ENCODE data around the gene MAP4K3.

MAP4K3 gene

DNA sequence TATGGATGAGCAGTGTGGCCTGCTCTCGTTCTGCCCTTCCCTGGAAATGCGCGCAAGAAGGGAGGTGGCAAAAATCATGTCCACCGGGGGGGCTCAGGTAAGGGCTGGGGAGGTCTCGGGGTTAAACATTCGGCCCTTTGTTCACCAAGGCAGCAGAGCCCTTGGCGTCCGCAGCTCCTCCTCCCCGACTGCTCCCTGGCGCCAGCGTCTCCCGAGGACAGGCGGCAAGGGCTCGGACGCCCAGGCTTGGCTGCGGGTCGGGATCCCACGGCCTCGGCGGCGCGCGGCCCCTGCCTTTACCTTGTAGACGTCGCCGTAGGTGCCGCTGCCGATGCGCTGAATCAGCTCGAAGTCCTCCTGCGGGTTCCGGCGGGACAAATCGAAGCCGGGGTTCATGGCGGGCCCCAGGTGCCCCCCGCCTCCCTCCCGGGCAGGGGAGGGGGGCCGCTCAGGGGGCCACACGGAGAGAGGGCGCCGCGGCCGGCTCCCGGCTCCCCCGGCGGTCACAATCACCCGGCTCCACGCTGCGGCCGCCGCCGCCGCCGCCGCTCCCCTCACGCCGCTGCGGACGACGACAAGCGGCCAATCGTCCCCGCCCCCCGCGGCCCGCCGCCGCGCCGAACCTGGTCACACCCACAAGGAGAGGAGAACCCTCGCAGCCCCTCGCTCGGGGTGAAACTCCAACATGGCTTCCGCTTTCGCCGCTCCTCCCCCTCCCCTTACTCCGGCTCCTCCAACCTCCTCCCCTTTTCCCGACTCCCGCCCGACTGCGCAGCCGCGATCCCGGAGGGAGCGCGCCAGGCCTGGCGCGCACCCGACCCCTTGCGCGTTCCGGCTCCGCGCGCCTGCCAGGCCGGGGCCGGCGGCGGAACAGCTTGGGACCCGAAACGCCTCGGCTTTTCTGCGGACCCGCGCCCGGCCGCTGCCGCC is at the start of gene MAP4K3:
TSS of gene MAP4K3 (minus strand) at position 694 of the 930 bp plus-strand sequence. CDS start at position 396, 298 bp downstream.
- peak; percentile 80 for DNase-seq

DNA sequence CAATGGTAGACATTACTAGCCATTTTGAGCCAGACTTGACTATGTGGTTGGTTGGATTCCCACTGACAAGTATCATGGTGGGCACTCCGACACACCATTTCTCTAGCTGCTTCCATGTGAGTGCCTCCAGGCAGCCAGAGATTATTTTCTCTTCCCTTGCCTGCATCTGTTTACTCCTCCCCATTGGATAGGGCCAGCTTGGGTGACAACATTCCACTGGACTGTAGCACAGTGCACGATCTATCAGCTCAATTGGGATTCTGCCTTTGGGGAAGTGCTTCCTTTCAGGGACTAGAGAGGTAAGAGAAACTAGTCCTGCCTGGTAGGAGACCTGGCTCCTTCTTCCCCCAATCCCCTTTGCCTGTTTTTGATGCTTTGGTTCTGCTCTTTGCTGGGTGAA is 49.0 kb upstream of the MAP4K3 start:
- DNase-seq = no peak

GRCh38 chr2:39484620-39485495 is 47.8 kb upstream of the MAP4K3 start:
- DNase-seq = no peak

DNA sequence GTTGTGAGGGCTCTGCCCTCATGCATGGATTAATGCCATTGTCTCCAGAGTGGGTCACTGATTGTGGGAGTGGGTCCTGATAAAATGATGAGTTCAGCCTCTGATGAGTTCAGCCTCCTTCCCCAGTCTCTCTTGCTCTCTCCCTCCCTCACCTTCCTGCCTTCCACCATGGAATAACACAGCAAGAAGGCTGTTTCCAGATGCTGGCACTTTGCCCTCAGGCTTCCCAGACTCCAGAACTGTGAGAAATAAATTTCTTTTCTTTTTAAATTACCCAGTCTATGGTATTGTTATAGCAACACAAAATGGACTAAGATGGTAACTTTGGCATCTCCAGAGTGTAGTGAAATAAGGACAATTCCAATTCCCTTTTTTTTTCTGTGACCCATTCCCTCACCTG is 47.1 kb upstream of the MAP4K3 start:
- DNase-seq = no peak

DNA sequence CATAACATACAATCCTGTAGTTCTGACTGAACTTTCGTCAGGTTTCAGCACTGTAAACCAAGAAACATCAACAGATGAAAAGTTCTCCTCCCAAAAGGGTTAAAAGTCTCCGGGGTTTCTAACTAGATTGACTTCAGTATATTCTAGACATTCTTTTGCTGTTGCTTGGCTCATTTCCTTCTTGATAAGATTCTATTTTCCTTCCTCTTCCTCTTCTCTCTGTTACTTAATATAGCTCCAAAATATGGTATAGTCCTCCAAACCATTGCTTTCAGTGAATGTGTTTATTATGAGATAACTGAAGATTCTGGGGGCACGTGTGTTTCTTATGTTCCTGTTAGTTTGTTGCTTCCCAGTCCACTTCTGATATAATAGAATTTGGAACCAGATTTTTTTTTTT is 46.4 kb upstream of the MAP4K3 start:
- no peak for DNase-seq

DNA sequence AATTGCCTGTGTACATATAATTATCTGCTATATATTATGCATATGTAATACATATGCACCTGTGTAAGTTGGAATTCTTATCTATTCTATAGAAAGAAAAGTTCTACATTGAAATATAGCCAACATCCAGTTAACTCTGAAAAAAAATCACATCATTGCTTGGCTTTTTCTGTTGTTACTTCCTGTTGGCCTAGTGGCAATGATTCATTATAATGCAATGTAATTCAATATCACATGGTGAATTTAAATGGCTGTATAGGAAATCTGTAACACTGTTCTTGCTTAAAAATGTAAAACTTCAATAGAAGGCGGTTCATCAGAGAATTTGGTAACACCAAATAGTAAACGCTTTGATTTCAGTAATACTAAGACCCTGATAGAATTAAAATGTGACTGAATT is 44.5 kb upstream of the MAP4K3 start:
- DNase-seq = no peak

DNA sequence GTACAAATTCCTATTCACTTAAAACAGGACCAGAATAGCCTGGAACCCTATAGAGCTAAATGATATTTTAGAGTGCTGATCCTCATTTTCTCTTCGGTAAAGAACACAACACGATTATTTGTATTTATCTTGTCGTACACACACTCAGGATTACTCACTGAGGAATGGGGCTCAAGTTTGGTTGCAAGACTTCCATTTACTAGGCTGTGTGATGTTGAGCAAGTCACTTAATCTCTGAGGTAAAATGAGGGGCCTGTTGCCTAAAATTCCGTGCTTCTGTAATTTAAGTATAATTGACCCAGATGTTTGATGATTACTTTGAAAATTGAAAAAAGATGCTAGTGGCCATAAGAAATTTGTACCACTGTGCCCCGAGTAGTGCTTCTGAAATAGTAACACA is 42.6 kb upstream of the MAP4K3 start:
- no peak for DNase-seq

DNA sequence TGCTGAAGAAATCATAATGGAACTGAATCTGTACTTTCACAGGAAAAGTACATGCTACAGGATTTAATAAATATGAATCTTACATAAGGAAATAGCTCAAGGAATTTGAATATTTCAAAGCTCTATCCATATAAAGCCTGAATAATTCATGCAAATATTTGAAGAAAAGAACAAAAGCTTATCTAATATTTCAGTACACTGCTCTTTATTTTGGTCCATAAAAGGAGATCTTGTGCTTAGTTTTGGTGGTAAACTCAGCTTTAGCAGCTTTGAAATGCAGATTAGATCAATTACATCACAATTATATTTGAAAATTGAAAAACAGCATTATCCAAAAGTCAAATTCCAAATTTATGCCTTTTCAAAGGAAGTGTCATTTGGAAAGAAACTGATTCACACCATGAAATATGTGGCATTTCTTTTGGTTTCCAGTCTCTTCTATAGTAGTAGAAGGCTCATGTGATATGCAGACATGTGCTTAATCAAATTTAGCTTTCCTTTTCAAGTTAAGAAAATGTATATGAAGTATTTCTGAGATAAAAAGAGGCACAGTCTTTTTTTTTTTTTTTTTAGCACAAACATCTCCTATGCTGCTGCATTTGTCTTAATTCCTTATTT is 42.1 kb upstream of the MAP4K3 start:
- DNase-seq = no peak

GRCh38 chr2:39476524-39476923 is 39.4 kb upstream of the MAP4K3 start:
- DNase-seq = no peak

DNA sequence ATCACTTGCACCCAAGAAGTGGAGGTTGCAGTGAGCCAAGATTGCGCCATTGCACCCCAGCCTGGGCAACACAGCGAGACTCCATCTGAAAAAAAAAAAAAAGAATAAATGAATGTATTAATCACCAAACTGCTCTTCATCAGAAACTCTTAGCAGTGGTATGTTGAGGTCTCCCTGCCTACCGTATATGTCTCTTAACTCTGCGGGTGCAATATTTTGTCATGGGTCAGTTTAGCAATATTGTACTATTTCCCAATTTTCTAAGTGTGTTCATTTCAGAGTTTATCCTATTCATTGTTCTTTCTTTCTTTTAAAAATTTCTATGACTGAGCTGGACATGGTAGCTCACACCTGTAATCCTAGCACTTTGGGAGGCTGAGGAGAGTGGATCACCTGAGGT is 37.9 kb upstream of the MAP4K3 start:
- DNase-seq = no peak

GRCh38 chr2:39470580-39470979 is 33.5 kb upstream of the MAP4K3 start:
- DNase-seq = no peak

- DNase-seq = no peak
These were observed 32.7 kb upstream of the MAP4K3 start for GRCh38 chr2:39469807-39470206.

DNA sequence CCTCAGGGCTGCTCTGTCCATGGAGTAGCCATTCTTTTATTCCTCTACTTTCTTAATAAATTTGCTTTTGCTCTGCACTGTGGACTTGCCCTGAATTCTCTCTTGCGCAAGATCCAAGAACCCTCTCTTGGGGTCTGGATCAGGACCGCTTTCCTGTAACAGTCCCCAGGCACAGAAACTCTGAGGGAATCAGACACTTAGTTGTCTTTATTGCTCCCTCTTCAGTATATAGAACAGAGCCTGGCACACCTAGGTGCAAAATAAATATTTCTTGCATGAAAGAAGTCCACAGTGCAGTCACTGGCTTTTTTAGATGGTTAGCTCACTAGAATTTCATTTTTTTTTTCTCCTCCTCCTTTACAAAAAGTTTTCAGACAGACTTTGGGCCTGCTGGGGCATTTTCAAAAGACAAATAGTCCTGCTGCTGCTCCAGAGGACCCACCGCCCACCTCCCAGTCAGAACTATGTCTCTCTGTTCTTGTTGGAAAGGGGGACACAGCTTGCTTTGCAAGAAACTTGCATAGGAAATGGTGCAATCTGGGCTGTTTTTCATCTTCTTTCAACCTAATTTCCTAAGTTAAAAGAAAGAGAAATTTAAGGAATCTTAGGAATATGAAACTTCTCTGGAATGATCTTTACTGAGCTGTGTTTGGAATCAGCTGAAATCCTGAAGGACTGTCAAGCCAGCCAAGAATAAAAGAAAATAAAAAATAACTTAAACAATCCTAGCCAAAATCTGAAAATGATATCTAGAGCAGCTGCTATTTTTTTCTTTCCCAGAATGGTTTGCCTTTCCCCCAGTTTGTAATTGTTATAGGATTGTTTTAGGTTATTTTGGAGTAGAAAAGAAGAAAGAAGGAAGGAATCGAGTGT is 31.7 kb upstream of the MAP4K3 start:
- DNase-seq = no peak

GRCh38 chr2:39466311-39466710 is 29.2 kb upstream of the MAP4K3 start:
- no peak for DNase-seq

DNA sequence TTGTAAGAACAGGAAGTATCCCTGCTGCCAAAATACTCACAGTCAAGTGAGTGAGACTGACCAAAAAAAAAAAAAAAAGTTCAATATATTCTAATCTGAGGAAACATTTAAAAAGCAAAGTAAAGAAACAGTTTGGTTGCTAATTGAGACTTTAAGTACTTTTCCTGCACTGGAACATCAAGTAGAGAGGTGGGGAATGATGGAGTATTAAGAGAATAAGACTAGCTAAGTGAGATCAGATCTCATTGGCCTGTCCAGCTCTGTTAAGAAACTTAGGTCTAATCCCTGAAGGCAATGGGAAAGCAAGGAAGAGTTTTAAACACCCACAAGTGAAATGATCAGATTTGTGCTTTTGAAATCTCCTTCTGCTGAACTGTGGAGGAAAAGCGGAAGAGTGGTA is 27.8 kb upstream of the MAP4K3 start:
- no peak for DNase-seq

GRCh38 chr2:39455826-39456225 is 18.7 kb upstream of the MAP4K3 start:
- no peak for DNase-seq

DNA sequence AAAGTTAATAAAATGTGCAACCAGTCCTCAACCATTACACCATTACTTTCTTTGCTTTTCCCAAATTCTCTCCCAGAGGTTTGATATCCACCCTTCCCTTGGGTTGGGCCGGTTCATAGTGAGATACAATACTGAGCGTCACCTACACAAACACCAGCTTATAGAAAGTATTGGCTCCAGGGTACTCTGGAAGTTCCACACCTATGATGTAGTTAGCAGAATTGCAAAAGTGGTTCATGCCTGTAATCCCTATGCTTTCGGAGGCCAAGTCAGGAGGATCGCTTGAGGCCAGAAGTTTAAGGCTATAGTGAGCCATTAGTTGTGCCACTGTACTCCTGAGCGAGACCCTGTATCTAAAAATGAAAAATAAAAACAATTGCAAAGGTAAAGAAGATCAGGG is 15.3 kb upstream of the MAP4K3 start:
- DNase-seq = no peak

GRCh38 chr2:39451954-39452353 is 14.9 kb upstream of the MAP4K3 start:
- no peak for DNase-seq

DNA sequence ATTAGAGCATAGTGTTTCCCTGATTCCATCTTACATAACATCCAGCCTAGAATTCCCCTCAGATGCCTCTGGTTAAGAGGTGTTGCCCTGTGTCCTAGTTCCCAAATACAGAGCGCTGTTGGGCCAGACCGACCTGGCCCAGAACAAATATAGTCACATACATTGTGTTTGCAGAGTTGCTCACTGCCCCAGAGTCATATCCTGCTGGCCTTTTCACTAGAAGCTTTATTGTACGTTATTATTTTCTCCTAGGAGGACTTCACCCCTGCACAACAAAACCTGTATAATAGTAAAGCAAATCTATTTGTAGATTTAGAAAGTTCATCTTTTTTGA is 11.1 kb upstream of the MAP4K3 start:
- no peak for DNase-seq

DNA sequence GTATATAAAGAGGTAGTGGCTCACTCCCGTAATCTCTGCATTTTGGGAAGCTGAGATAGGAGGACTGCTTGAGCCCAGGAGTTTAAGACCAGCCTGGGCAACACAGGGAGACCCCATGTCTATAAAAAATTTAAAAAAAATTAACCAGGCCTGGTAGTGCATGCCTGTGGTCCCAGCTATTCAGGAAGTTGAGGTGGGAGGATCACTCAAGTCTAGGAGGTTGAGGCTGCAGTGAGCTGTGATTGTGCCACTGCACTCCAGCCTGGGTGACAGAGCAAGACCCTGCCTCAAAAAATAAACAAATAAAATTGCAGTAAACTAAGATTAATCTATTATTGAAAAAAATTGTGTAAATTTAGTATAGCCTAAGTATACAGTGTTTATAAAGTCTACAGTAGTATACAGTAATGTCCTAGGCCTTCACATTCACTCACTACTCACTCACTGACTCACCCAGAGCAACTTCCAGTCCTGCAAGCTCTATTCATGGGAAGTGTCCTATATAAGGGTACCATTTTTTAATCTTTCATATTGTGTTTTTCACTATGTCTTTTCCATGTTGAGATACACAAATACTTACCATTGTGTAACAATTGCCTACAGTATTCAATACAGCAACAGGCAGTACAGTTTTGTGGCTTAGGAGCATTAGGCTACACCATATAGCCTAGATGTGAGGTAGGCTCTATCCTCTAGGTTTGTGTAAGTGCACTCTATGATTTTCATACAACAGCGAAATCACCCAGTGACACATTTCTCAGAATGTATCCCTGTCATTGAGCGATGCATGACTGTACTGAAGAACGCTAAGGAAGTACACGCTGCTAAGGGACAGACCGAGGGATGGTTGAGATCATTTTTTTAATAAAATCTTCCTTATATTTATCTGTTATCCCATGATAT is 10.4 kb upstream of the MAP4K3 start:
- DNase-seq = no peak

- DNase-seq = no peak
These were observed 8.8 kb upstream of the MAP4K3 start for GRCh38 chr2:39445934-39446333.
